ENCODE results near the gene ANKRD44. TPM values are rescaled to one million over a fixed set of nuclear protein-coding genes. Genes with fewer than 3 reads are reported as not detected.

Gene ANKRD44
- total and polyA plus RNA-seq, 12 donors = 1.1 to 20.1 (median 6.9) TPM

DNA sequence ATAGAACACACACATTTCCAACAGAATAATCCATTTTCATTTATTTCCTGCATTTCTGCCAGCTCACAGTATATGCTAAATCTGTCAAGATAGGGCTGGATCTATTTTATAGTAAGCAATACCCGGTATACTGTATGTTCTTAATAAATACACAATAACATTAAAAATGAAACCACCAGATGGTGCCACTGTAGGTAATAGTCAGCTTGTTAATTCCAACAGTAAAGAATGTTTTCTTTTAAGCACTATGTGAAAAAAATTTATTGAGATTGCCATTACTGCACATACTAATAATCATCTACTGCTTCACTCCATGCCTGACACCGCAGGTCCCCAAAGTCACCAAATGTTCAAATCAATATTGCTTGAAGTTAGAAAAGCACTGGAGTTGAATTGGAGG, 252.6 kb downstream of the ANKRD44 start:
- Histone ChIP-seq H3K27ac (no peak overlapping the region), H3K27me3 (no peaks in the 10 kb centered on the region), H3K9me3 (peaks cover 0 to 23% (median 5%) of the 10 kb centered on the region in 11 donors), H3K36me3 (peaks cover 0 to 51% (median 5%) of the 10 kb centered on the region in 9 donors), H3K4me3 (no peak overlapping the region), H3K4me1 (peaks cover 0 to 4% (median 0%) of the 10 kb centered on the region in 9 donors)
- intact Hi-C loops (cut with DNase I) = no loop called here
- DNase-seq (no peak), ATAC-seq (no peak)
- 90% methylated on average over 2 of the region's 2 CpGs for WGBS, 2 donors
- TF ChIP-seq, protein P1, sequence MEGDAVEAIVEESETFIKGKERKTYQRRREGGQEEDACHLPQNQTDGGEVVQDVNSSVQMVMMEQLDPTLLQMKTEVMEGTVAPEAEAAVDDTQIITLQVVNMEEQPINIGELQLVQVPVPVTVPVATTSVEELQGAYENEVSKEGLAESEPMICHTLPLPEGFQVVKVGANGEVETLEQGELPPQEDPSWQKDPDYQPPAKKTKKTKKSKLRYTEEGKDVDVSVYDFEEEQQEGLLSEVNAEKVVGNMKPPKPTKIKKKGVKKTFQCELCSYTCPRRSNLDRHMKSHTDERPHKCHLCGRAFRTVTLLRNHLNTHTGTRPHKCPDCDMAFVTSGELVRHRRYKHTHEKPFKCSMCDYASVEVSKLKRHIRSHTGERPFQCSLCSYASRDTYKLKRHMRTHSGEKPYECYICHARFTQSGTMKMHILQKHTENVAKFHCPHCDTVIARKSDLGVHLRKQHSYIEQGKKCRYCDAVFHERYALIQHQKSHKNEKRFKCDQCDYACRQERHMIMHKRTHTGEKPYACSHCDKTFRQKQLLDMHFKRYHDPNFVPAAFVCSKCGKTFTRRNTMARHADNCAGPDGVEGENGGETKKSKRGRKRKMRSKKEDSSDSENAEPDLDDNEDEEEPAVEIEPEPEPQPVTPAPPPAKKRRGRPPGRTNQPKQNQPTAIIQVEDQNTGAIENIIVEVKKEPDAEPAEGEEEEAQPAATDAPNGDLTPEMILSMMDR (IDR thresholded peaks at IDR 0.05) = peak in 1 of 9 donors; percentile 13

DNA sequence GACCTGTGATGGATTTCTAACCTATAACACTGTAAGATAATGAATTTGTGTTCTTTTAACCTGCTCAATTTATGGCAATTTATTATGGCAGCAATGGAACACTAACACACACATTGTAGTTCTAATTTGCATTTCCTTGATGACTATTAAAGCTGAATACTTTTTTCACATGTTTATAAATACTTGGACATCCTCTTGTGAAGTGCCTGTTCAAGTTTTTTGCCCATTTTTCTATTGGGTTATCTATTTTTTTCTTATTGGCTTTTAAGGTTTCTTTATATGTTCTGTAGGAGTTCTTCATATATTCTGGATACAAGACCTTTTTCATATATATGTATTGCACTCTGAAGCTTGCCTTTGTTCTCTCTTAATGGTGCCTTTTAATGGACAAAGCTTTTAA, 255.5 kb downstream of the ANKRD44 start:
- TF ChIP-seq, protein P1 (IDR thresholded peaks at IDR 0.05) = no peak
- no peak overlapping the region for H3K27ac ChIP-seq
- no peak for ATAC-seq
- no peak for DNase-seq
- H3K27me3 ChIP-seq = no peaks in the 10 kb centered on the region
- H3K36me3 ChIP-seq = peaks cover 0 to 60% (median 0%) of the 10 kb centered on the region in 9 donors
- peaks cover 0 to 7% (median 0%) of the 10 kb centered on the region in 9 donors for H3K4me1 ChIP-seq
- peaks cover 0 to 19% (median 5%) of the 10 kb centered on the region in 11 donors for H3K9me3 ChIP-seq
- intact Hi-C loops (cut with DNase I) = no loop called here
- H3K4me3 ChIP-seq = no peak overlapping the region

DNA sequence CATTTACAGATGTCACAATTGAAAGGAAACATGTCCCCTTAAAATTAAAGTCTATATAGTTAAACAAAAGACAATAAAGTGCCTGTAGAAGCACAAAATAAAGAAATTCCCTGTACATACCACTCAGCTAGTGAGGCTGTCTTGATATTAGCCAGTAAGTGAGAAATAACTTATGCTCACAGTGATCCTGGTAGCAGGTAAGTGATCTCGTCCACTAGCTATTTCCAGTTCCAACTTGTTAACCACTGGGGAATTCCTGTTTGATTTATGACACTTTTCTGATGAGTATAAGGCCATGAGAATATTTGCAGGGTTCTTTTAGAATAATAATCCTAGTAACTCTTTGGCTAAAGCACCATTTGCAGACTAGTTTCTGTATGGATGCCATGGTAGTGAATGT, 256.1 kb downstream of the ANKRD44 start:
- 90 to 91% methylated on average over 1 of the region's 1 CpG for WGBS, 2 donors
- no peak for ATAC-seq
- intact Hi-C loops (cut with DNase I) = no loop called here

DNA sequence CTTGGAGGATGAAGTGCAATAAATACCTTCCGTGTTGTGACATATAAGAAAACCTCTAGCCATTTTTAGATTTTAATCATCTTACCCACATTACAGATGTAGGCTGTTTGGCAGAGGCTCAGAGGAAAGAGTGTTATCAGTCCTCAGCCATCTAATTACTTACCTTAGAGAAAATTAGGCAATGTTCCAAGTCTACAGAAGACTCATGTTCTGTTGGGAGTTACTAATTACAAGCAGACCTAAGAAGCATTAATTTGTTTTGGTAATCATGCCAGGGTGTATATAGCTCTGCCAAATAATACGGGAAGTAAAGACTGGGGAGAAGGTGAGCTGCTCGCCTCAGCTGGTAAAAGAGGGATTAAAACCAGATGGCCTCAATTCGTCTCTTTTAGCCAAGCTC, 258.2 kb downstream of the ANKRD44 start:
- Histone ChIP-seq H3K36me3 (peaks cover 0 to 56% (median 0%) of the 10 kb centered on the region in 9 donors), H3K27me3 (no peaks in the 10 kb centered on the region), H3K4me3 (no peak overlapping the region), H3K4me1 (peaks cover 0 to 7% (median 0%) of the 10 kb centered on the region in 9 donors), H3K9me3 (peaks cover 0 to 19% (median 5%) of the 10 kb centered on the region in 11 donors), H3K27ac (no peak overlapping the region)
- WGBS, 2 donors = 60 to 73% methylated on average over 4 of the region's 4 CpGs
- peak in 2 of 8 donors; percentile 26 to 51 for ATAC-seq
- intact Hi-C loops (cut with DNase I) = no loop called here
- TF ChIP-seq, protein P1 (IDR thresholded peaks at IDR 0.05) = no peak
- no peak for DNase-seq

More for the DNA sequence above, 256.1 kb downstream of the ANKRD44 start:
- H3K4me1 ChIP-seq = peaks cover 0 to 7% (median 0%) of the 10 kb centered on the region in 9 donors
- DNase-seq = no peak
- no peaks in the 10 kb centered on the region for H3K27me3 ChIP-seq
- H3K27ac ChIP-seq = no peak overlapping the region
- peaks cover 0 to 59% (median 0%) of the 10 kb centered on the region in 9 donors for H3K36me3 ChIP-seq
- TF ChIP-seq, protein P1 (IDR thresholded peaks at IDR 0.05) = no peak
- peaks cover 0 to 19% (median 5%) of the 10 kb centered on the region in 11 donors for H3K9me3 ChIP-seq
- H3K4me3 ChIP-seq = no peak overlapping the region
